NB4 (cell line): ENCODE data around the gene CLDN15.
A peak's percentile ranks its signal among the peaks of the same experiment; 100 is the strongest.
"Not testable (repeated sequence)": the region's sequence is repeated elsewhere in the genome, so short reads cannot be mapped to it uniquely, and the experiment has no call there.

ENCODE experiments used
- DNase-seq: peaks from one replicate; pipeline ENCODE4 v3.0.0; 2010; ENCODE audit warnings: low read depth
- H3K4me3 ChIP-seq: one replicate; pipeline ENCODE4 v1.5.1; 2011; ENCODE audit warnings: mild to moderate bottlenecking, low read depth, low read length, moderate library complexity
- MYC ChIP-seq: IDR thresholded peaks from 2 replicates; pipeline ENCODE4 v1.6.1; 2011; ENCODE audit warnings: low read depth, low read length
- POLR2A ChIP-seq: IDR thresholded peaks from 2 replicates; pipeline ENCODE4 v1.6.1; 2011; ENCODE audit warnings: mild to moderate bottlenecking; ENCODE audit not compliant: insufficient read length; ENCODE audit errors: extremely low read depth
- TF ChIP-seq, protein P1 (sequence below): IDR thresholded peaks from 2 replicates; pipeline ENCODE4 v1.6.1; 2011; ENCODE audit warnings: low read depth, low read length
- TF ChIP-seq, protein P2 (sequence below): IDR thresholded peaks from one replicate; pipeline ENCODE4 v1.5.1; 2012; ENCODE audit warnings: low read depth, low read length

Gene CLDN15

GRCh38 chr7:101255796-101256195 lies 18.2 kb upstream of the CLDN15 start:
- no peak overlapping the region for H3K4me3 ChIP-seq
- TF ChIP-seq, protein P1, sequence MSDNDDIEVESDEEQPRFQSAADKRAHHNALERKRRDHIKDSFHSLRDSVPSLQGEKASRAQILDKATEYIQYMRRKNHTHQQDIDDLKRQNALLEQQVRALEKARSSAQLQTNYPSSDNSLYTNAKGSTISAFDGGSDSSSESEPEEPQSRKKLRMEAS = no peak
- TF ChIP-seq POLR2A (no peak), MYC (no peak)
- TF ChIP-seq, protein P2, sequence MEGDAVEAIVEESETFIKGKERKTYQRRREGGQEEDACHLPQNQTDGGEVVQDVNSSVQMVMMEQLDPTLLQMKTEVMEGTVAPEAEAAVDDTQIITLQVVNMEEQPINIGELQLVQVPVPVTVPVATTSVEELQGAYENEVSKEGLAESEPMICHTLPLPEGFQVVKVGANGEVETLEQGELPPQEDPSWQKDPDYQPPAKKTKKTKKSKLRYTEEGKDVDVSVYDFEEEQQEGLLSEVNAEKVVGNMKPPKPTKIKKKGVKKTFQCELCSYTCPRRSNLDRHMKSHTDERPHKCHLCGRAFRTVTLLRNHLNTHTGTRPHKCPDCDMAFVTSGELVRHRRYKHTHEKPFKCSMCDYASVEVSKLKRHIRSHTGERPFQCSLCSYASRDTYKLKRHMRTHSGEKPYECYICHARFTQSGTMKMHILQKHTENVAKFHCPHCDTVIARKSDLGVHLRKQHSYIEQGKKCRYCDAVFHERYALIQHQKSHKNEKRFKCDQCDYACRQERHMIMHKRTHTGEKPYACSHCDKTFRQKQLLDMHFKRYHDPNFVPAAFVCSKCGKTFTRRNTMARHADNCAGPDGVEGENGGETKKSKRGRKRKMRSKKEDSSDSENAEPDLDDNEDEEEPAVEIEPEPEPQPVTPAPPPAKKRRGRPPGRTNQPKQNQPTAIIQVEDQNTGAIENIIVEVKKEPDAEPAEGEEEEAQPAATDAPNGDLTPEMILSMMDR = no peak
- DNase-seq = no peak

DNA sequence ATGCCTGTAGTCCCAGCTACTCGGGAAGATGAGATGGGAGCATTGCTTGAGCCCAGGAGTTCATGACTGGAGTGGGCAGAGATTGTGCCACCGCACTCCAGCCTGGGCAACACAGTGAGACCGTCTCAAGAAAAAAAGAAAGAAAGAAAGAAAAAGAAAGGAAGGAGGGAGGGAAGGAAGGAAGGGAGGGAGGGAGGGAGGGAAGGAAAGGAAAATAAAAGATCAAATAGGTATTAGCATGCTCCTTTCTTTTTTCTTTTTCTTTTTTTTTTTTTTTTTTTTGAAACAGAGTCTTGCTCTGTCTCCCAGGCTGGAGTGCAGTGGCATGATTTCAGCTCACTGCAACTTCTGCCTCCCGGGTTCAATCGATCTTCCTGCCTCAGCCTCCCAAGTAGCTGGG lies 15.6 kb upstream of the CLDN15 start:
- H3K4me3 ChIP-seq, DNase-seq: not testable (repeated sequence)

DNA sequence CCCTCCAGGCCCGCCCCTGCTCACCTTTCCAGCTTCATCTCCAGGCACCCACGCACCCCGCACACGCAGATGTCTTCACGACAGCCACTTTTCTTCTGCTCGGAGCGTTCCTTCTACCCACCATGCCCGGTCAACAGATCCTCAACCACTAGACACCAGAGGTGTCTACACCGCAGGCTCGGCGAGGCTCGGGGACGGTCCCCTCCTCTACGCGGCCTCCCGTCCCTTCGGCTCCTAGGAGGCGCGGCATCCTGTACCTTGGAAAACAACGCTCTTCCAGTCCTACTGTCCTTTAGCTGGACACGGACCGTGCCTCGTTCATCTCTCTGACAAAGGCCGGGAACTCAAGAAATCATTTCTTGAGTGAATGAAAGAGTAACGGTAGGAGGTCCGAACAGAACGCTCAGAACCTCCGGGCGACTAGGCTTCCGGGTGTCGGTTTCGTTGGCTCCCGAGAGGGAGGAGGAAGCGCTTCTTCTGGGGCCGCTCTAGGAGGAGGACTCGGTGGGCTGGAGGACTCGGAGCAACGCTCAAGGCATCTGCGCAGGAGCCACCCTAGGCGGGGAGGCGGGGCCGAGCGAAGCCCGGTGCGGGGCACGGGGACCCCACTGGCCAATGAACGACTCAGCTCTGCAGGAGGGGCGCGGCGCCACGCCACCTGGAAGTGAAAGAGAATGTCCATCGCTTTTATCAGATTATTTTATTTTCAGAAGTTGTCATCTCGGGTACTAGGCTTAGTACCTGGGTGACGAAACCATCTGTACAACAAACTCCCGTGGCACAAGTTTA lies 14.5 kb upstream of the CLDN15 start:
- DNase-seq = peak; percentile 100
- peak overlapping the region; percentile 94 for H3K4me3 ChIP-seq
- peak; percentile 88 for TF ChIP-seq POLR2A
- peak; percentile 84; the same call in 1 of the 2 replicates for TF ChIP-seq MYC
- TF ChIP-seq, protein P2 = no peak
- TF ChIP-seq, protein P1 = peak; percentile 89

- no peak for DNase-seq
- peak overlapping the region; percentile 94 for H3K4me3 ChIP-seq
- TF ChIP-seq MYC (no peak), POLR2A (no peak)
- TF ChIP-seq, protein P2 = no peak
- TF ChIP-seq, protein P1 = no peak
Measured at GRCh38 chr7:101250324-101250723, 12.7 kb upstream of the CLDN15 start.

DNA sequence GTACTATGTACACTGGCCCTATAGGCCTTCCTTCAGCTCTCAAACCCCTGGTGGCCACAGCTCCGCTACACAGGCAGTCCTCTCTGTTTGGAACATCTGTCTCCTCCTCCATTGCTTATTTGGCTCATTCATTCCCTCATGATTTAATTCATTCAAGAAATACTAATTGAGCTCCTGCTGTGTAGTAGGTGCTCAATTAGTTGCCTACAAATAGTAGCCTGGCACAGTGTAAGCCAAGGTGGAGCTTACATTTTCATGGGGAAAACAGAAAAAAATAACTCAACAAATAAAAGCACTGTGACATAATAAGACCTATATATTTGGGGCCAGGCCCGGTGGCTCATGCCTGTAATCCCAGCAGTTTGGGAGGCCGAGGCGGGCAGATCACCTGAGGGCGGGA lies 10.7 kb upstream of the CLDN15 start:
- H3K4me3 ChIP-seq = no peak overlapping the region
- TF ChIP-seq POLR2A (no peak), MYC (no peak)
- TF ChIP-seq, protein P2 = no peak
- TF ChIP-seq, protein P1 = no peak
- DNase-seq = no peak

- no peak for DNase-seq
- TF ChIP-seq POLR2A (peak; percentile 42), MYC (peak; percentile 48)
- TF ChIP-seq, protein P1 = peak; percentile 84
- TF ChIP-seq, protein P2 = no peak
- H3K4me3 ChIP-seq = peak overlapping the region; percentile 100
Measured at GRCh38 chr7:101245147-101245668, 7.6 kb upstream of the CLDN15 start.
